Measurements from ENCODE around the gene OR10G8.
"Not testable (repeated sequence)": the region's sequence is repeated elsewhere in the genome, so short reads cannot be mapped to it uniquely, and the experiment has no call there.

OR10G8 gene, protein sequence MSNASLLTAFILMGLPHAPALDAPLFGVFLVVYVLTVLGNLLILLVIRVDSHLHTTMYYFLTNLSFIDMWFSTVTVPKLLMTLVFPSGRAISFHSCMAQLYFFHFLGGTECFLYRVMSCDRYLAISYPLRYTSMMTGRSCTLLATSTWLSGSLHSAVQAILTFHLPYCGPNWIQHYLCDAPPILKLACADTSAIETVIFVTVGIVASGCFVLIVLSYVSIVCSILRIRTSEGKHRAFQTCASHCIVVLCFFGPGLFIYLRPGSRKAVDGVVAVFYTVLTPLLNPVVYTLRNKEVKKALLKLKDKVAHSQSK

DNA sequence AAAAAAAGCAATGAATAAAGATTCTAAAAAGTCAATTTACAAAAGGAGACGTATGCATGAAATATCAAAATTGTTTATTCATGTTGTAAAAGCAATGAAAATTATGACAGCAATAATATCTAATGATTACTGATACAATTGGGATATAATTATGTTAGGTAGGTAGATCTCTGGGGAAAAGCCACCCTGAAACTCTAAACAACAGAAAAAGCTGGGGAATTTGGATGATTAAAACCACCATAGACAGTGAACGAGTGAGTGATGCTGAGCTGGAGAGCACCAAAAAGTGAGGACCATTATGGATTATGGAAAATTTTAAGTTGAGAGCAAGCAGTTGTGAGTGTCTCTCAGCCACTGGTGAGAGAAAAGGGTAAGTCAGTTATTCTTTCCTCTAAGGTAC, at the start of gene OR10G8:
Gene OR10G8, plus strand, starts transcription at position 301 of the 400 bp plus-strand sequence. CDS start 2,825 bp downstream, outside the sequence.
- DNase-seq (ENCODE audit: low read depth, low spot score), result no peak

GRCh38 chr11:123977731-123978347, 48.8 kb upstream of the OR10G8 start, which contains the start of gene OR10S1:
Gene OR10S1, minus strand, starts transcription at chr11:123977781. Its CDS starts 117 bp downstream, at chr11:123977664.
- no peak for DNase-seq (ENCODE audit: low read depth, low spot score)

- DNase-seq (ENCODE audit: low read depth, low spot score), result no peak
Observed at GRCh38 chr11:123979311-123979710, 47.3 kb upstream of the OR10G8 start.

GRCh38 chr11:123995119-123995518, 31.5 kb upstream of the OR10G8 start, which contains the start of gene OR10G6:
Gene OR10G6, minus strand, starts transcription at chr11:123995161. Its CDS starts 0 bp downstream, at chr11:123995161.
- no peak for DNase-seq (ENCODE audit: low read depth, low spot score)

DNA sequence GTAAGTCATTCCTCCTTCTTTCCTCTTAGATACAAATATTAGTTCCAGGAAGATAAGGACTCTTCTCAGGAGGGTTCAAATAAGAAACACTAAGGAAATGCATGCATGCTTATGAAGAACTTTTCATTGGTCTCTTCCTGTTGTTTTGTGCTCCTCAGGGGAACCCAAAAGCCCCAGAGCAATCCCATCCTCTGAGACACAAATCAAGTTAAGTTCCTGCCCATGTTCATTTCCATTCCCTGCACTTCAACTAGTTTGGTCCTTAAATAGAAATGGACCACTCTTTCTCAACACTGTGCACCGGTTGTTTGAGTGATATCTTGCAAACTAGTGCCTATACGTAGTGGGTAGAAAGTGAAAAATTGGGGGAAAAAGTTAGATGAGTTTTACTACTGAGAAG, 13.9 kb upstream of the OR10G8 start, which contains the start of gene OR10G4:
Gene OR10G4, plus strand, starts transcription at position 301 of the 400 bp plus-strand sequence. CDS start 2,578 bp downstream, outside the sequence.
- DNase-seq (ENCODE audit: low read depth, low spot score), result no peak

DNA sequence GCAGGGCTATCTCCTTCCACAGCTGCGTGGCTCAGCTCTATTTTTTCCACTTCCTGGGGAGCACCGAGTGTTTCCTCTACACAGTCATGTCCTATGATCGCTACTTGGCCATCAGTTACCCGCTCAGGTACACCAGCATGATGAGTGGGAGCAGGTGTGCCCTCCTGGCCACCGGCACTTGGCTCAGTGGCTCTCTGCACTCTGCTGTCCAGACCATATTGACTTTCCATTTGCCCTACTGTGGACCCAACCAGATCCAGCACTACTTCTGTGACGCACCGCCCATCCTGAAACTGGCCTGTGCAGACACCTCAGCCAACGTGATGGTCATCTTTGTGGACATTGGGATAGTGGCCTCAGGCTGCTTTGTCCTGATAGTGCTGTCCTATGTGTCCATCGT, 10.8 kb upstream of the OR10G8 start:
- not testable (repeated sequence) for DNase-seq (ENCODE audit: low read depth, low spot score)

DNA sequence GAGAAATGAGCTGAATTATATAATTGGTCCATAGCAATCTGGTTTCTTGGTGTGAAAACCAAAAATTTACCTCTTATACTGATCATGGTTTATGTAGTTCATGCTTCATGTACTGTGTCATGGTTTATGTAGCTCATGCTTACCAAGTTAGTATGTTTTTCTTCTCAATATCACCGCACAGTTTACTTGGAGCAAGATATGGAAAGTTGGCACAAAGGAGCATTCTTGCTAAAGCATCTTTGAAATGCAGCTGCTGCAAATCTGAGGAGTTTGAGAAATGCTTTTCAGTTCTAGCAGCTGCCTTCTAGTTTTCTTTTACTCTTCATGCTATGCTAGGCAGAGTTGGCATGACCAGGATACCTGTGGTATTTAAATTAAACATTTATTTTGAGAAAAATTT, 10.1 kb downstream of the OR10G8 start:
- DNase-seq (ENCODE audit: low read depth, low spot score), result no peak

GRCh38 chr11:124039557-124039956, 13.0 kb downstream of the OR10G8 start:
- no peak for DNase-seq (ENCODE audit: low read depth, low spot score)

DNA sequence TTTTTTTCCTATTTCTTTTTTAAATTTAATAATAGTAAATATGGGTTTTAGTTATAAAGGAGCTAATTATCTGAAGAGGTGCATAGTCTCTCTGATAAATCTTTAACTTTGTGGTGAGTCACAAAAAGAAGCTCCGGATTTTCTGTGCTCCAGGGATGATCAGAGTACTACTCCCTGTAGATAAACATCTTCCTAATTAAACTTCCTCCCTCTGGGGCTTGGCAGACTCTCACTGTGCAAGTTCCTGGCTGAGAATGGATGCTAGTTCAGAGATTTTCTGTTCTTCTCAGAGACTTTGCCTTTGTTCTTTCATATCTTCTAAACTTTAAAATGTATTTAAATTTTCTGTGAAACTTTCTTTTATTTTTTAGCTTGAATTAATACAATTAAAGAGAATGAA, 14.7 kb downstream of the OR10G8 start, which contains the start of gene OR10G7:
Gene OR10G7, minus strand, starts transcription at position 72 of the 400 bp plus-strand sequence. CDS start 2,324 bp downstream, outside the sequence.
- no peak for DNase-seq (ENCODE audit: low read depth, low spot score)

DNA sequence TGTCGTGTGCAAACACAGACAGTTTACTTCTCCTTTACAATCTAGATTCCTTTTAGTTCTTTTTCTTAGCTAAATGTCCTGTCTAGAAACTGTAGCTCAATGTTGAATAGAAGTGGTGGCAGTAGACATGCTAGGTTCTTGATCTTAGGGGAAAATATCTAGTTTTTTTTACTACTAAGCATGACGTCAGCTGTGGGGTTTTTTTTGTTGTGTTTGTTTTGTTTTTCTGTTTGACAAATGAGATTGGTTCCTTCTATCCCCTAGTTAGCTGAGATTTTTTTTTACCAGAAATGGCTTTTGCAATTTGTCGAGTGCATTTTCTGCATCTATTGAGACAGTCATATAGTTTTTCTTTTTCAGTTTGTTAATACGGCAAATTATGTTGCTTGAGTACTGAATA, 16.8 kb downstream of the OR10G8 start:
- DNase-seq (ENCODE audit: low read depth, low spot score), result no peak

GRCh38 chr11:124050748-124051147, 24.1 kb downstream of the OR10G8 start:
- DNase-seq (ENCODE audit: low read depth, low spot score), result no peak

DNA sequence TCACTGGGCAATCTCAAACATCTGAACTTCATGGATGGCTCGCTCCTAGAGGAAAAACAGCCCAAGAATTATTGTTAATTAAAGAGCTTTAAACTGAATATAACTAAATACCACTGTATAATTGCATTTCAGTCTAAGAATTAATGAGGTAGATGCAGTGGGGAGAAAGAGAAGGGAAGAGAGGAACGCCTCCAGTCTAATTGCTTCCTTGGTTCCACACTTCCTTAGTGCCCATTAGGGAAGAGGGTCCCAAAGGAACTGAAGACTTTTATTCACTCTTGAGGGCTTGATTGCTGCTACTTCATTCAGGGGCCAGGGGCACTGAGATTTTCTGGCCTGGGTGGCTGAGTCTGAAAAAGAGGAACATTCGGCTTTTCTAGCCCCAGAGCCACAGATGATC, 26.4 kb downstream of the OR10G8 start:
- DNase-seq (ENCODE audit: low read depth, low spot score), result no peak

DNA sequence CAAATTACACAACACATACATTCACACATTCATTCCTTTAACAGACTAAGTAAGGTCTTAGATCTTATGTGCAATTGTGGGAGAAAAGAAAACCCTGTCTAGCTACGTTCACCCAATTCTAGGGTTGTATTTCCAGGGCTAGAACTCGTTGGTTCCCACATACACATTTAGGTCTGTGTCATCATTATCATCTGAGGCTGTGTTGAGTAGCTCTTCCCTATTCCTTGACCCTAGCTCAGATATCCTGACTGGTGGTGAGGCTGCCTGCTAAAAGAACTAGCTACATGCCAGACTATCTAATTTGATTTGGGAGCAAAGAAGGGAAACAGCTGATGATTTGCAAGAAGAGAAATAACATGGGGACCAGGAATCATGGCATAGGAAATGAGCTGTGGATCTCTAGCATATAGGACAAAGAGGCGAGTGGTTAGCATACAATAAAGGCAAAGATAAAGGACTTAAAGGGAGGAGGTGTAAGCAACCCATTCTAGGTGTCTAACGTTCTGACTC, 42.1 kb downstream of the OR10G8 start:
- DNase-seq (ENCODE audit: low read depth, low spot score), result no peak

DNA sequence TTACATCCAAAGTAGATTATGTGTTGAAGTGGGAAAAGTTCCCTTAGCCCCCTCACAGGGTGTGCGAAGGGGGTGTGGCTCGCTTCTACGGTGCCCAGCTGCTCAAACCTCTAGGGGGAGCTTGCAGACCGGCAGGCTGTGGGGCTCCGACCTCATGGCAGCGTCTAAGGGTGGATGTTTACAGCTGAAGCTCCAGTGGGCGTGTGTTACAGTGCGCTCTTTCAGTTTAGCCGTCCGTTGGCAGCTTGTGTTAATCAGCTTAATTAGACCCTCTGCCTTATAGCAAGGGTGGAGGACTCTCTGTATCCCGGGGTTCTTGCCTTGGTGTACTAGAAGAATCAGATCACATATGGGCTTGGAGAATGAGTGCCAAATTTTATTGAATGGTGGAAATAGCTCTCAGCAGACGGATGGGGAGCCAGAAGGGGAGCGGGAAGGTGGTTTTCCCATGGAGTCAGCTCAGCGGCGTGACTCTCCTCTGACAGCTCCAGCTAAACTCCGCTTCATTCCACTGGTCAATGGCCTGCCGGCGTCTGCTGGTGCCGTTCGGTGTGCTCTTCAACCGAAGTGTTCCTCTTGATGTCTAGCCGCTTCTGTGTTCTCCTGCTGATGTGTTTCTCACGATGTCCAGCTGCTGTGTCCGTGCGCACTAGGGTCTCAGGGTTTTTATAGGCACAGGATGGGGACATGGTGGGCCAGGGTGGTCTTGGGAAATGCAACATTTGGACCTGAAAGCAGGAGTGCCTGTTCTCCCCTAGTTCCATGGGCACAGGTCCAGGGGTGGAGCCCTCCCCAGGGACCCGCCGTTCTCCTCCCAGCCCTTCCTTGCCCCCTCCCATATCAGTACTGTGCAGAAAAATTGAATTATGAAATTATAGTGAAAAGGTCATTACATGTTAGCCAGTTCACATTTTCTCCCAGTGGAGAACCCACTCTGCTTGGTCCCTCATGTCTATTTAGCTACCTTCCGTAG, 43.1 kb downstream of the OR10G8 start:
- DNase-seq (ENCODE audit: low read depth, low spot score), result peak; percentile 79

DNA sequence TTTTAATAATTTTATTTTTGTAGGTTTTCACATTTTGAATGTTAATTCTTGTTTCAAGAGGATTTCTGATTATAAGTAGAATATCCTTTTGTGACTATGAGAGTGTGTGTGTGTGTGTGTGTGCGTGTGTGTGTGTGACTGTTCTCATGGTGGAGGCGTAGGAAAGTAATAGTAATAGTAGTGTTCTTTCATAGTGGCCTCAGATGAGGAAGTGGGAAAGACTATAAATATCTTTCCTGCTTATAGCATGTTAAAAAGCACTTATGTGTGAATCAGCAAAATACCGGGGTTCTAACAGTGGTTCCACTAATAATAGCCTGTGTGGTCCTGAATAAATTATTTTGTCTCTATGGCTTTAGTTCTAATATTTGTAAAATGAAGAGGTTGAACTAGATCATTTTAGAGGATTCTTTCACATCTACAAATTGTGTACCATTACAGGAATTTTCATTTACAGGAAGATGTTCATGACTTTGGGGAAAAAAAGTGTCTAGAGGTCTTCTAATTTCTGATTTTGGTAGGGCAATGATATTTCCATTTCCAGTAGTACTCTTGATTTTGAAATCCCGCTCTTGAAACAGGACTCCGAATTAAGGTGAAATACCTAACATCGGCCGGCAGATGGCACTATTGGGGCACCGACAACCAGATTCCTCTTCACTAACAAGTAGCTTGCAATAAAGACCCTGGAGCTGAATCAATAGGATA, 44.5 kb downstream of the OR10G8 start:
- DNase-seq (ENCODE audit: low read depth, low spot score), result peak; percentile 86

DNA sequence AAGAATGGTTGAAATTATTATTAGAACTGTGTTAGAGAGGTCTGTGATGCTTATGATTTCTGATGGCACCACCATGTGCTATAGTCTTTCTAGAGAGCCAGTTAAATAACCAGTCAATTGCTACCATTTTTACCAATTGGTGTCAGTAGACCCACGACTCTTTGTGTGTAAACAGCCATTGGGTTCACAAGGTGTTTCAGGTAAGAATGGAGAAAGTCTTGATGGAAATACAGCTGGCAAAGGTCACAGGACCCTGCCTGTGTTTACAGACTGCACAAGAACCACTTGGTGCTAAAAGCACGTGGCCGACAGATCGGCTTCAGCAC, 45.0 kb downstream of the OR10G8 start:
- DNase-seq (ENCODE audit: low read depth, low spot score), result no peak

GRCh38 chr11:124072147-124072546, 45.5 kb downstream of the OR10G8 start:
- no peak for DNase-seq (ENCODE audit: low read depth, low spot score)

DNA sequence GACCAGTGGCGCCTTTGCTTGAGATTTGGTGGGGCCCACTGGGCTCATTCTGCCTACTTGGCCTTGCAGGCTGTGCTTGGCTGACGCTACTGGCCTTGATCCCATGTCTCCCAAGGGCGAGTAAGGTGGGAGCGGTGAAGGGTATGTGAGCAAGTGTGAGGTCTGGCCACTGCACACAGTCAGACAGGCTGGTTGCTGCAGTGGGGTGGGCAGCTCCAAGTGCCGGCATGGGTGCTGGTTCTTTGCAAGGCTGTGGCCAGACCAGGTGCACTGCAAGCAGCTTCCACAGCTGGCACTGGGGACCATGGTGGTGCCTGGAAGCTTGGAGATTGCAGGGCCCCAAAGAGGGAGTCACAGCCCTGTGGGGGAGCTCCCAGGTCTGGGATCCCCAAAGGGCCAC, 48.0 kb downstream of the OR10G8 start:
- DNase-seq (ENCODE audit: low read depth, low spot score), result no peak

DNA sequence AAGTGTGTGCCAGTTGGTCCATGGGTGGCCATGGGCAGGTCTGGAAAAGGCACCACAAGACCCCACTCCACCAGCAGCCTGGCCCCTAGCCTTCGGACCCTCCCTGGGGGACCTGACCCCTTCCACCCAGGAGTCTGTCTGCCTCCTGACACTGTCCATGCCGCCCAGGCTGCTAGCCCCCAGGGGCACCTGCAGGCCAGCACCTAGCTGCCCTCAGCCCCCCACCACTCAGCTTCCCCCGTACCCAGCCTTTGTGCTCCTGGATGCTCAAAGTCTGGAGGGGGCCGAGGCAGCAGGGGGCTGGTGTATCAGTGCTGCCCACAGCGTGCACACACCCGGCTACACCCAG, 48.9 kb downstream of the OR10G8 start:
- no peak for DNase-seq (ENCODE audit: low read depth, low spot score)

GRCh38 chr11:124075841-124076651, 49.4 kb downstream of the OR10G8 start:
- DNase-seq (ENCODE audit: low read depth, low spot score), result peak; percentile 51

Data from astrocyte of the hippocampus (primary cell).